ENCODE measurements around the gene FBXW8. TPM values are rescaled to one million over a fixed set of nuclear protein-coding genes. Genes with fewer than 3 reads are reported as not detected.

Gene FBXW8
- total RNA-seq, 1 donor from 2014 or later = 28.2 TPM

DNA sequence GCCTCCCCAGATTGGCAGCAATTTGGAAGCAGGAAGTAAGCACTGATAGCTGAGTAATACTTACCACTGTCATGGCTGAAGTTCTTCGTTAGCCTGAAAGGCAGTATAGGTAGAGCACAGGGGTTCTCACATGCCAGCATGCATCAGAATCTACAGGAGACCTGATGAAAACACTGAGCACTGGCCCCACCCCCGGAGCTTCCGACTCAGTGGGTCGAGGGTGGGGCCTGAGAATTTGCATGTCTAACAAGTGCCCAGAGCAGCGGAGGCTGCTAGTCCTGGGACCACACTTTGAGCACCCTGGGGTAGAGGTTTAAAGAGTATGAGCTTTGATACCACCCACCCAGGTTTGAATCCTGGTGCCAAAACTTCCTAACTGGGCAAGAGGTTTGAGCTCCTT lies 89.6 kb downstream of the FBXW8 start:
- DNase-seq (ENCODE audit: extremely low spot score, unreplicated experiment) = no peak
- H3K4me3 Mint-ChIP-seq = no peak overlapping the region
- H3K9me3 Mint-ChIP-seq = no peaks in the 10 kb centered on the region
- TF ChIP-seq, protein P1, sequence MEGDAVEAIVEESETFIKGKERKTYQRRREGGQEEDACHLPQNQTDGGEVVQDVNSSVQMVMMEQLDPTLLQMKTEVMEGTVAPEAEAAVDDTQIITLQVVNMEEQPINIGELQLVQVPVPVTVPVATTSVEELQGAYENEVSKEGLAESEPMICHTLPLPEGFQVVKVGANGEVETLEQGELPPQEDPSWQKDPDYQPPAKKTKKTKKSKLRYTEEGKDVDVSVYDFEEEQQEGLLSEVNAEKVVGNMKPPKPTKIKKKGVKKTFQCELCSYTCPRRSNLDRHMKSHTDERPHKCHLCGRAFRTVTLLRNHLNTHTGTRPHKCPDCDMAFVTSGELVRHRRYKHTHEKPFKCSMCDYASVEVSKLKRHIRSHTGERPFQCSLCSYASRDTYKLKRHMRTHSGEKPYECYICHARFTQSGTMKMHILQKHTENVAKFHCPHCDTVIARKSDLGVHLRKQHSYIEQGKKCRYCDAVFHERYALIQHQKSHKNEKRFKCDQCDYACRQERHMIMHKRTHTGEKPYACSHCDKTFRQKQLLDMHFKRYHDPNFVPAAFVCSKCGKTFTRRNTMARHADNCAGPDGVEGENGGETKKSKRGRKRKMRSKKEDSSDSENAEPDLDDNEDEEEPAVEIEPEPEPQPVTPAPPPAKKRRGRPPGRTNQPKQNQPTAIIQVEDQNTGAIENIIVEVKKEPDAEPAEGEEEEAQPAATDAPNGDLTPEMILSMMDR (conservative IDR thresholded peaks at IDR 0.05) = no peak
- no peak overlapping the region for H3K27ac Mint-ChIP-seq
- peaks cover 18% of the 10 kb centered on the region for H3K36me3 Mint-ChIP-seq
- H3K4me1 Mint-ChIP-seq (ENCODE audit: unreplicated experiment) = peaks cover 3% of the 10 kb centered on the region
- no peaks in the 10 kb centered on the region for H3K27me3 Mint-ChIP-seq

DNA sequence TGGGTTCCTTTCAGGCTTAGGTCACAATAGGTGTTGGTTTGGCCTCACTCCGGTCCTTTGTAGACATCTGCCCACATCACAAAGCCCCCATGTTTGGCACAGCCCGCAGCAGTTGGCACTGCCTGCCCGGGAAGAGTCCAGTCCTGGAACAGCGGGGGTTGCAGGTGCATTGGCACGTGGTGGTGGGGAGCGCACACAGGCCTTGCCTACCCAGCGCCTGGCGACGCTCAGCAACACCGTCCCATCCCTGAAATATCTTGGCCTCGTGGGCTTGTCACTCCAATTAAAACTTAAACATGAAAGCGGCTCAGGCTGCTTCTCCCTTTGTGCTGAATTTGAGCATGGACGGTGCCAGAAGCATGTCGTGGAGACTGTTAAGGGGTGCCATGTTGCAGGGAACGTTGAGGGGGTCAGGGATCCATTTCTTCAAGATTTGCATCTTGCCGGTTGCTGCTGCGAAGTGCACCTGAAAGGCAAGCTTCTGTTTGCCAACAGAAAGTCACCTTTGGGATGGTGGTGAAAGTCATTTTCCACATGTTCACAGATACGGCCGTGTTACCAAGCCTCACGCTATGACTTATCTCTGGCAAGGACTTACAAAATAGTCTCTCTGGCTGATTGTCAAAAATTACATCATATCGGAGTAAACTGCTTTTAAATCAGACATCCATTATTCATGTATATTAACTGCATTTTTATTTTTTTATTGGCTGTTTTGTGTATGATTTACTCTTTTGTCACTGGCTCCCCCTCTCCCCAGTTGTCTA lies 91.5 kb downstream of the FBXW8 start:
- DNase-seq (ENCODE audit: extremely low spot score, unreplicated experiment) = no peak
- H3K9me3 Mint-ChIP-seq = no peaks in the 10 kb centered on the region
- no peak overlapping the region for H3K4me3 Mint-ChIP-seq
- H3K27ac Mint-ChIP-seq = no peak overlapping the region
- peaks cover 12% of the 10 kb centered on the region for H3K36me3 Mint-ChIP-seq
- peaks cover 3% of the 10 kb centered on the region for H3K4me1 Mint-ChIP-seq (ENCODE audit: unreplicated experiment)
- TF ChIP-seq, protein P1 (conservative IDR thresholded peaks at IDR 0.05) = no peak
- H3K27me3 Mint-ChIP-seq = no peaks in the 10 kb centered on the region

DNA sequence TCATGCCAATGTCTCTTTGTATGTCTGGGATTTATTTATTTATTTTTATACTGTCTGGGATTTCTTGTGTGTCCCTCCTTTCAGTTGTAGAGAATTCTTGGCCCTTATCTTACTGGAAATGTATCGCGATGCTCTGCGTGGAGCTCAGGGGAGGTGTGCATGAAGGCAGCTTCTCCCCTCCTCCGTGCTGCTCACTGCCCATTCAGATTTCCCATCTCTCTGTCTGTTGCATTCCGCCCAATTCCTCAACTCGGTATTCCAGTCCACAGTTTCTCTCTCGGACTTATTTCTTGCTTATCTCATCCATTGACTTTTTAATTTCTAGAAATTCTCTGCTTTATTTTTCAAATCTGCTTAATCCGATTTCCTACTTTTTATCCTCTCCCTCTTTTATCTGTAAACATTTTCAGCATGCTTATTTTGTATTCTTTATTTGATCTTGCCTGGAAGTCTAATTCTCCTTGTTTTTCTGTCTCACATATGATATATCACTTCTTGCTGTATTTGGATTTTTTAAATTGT lies 93.2 kb downstream of the FBXW8 start:
- Mint-ChIP-seq H3K27me3 (no peaks in the 10 kb centered on the region), H3K4me1 (ENCODE audit: unreplicated experiment) (peaks cover 11% of the 10 kb centered on the region), H3K9me3 (no peaks in the 10 kb centered on the region), H3K36me3 (peaks cover 19% of the 10 kb centered on the region), H3K27ac (no peak overlapping the region), H3K4me3 (no peak overlapping the region)
- TF ChIP-seq, protein P1 (conservative IDR thresholded peaks at IDR 0.05) = no peak
- no peak for DNase-seq (ENCODE audit: extremely low spot score, unreplicated experiment)

DNA sequence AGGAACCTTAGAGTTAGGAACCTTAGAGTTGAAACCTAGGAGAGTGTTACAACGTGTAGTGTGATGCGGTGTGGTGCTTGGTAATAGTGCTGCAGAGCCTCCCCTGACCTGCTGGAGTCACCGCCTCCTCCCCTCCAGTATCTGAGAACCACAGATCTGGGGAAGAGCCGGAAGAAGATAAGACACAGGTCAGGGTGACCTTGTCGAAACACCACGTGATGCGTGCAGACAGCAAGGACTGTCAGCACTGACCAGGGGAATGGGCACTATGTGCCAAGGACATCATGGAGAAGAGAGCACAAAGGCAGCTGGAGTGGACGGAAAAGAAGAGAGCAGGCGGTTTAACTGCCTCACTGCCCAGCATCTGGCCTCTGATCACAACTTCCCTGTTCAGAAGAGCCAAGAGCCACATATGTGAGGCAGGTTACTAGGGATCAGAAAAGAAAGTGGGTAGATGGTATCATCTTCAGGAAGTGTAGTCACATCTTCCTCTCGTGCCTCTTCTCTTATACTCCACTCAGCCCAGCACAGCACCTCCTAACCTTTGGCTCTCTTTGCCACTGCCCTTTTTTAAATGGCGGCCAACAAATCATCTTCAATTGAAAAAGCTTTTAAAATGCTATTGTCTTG lies 94.8 kb downstream of the FBXW8 start:
- Mint-ChIP-seq H3K4me3 (no peak overlapping the region), H3K27me3 (no peaks in the 10 kb centered on the region), H3K4me1 (ENCODE audit: unreplicated experiment) (peaks cover 11% of the 10 kb centered on the region), H3K36me3 (peaks cover 30% of the 10 kb centered on the region), H3K9me3 (no peaks in the 10 kb centered on the region), H3K27ac (no peak overlapping the region)
- DNase-seq (ENCODE audit: extremely low spot score, unreplicated experiment) = no peak
- TF ChIP-seq, protein P1 (conservative IDR thresholded peaks at IDR 0.05) = no peak

DNA sequence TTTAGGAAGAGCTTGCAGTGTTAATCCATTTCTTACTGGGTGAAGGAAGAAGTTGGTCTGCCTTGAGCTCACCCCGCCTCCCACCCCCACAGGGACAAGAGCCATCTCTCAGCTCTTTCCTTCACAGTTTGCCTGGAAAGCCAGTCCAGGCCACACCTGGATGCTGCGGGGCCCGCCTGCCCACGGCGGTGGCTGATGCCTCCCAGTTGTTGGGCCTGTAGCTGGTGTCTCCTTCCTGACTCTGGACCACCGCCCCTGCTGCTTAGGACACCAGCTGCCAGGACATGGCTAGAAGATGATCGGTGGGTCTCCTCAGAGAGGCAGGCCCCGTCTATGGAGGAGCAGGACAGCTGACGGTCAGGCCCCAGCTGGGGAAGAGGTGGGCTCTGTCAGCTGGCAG lies 95.6 kb downstream of the FBXW8 start:
- Mint-ChIP-seq H3K36me3 (peaks cover 28% of the 10 kb centered on the region), H3K27ac (no peak overlapping the region), H3K27me3 (no peaks in the 10 kb centered on the region), H3K4me1 (ENCODE audit: unreplicated experiment) (peaks cover 8% of the 10 kb centered on the region), H3K4me3 (no peak overlapping the region), H3K9me3 (no peaks in the 10 kb centered on the region)
- no peak for DNase-seq (ENCODE audit: extremely low spot score, unreplicated experiment)
- TF ChIP-seq, protein P1 (conservative IDR thresholded peaks at IDR 0.05) = no peak
